ENCODE results near the gene MYO15A.

- TF ChIP-seq, protein P1, sequence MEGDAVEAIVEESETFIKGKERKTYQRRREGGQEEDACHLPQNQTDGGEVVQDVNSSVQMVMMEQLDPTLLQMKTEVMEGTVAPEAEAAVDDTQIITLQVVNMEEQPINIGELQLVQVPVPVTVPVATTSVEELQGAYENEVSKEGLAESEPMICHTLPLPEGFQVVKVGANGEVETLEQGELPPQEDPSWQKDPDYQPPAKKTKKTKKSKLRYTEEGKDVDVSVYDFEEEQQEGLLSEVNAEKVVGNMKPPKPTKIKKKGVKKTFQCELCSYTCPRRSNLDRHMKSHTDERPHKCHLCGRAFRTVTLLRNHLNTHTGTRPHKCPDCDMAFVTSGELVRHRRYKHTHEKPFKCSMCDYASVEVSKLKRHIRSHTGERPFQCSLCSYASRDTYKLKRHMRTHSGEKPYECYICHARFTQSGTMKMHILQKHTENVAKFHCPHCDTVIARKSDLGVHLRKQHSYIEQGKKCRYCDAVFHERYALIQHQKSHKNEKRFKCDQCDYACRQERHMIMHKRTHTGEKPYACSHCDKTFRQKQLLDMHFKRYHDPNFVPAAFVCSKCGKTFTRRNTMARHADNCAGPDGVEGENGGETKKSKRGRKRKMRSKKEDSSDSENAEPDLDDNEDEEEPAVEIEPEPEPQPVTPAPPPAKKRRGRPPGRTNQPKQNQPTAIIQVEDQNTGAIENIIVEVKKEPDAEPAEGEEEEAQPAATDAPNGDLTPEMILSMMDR (IDR thresholded peaks at IDR 0.05): no peak
- TF ChIP-seq POLR2A (IDR thresholded peaks at IDR 0.05): no peak
Observed at GRCh38 chr17:18146980-18147379, 38.4 kb downstream of the MYO15A start.

All from adrenal gland (tissue), 5 donors.